Activated B cell treated with CpG ODN at 0.5 μM for 24 hours (primary cell): ENCODE measurements around the gene CALD1. TPM values are rescaled to one million over a fixed set of nuclear protein-coding genes. Genes with fewer than 3 reads are reported as not detected.

Source experiments
- ATAC-seq: fragments of 200-7000 bp; cut with Tn5 transposase; one replicate; pipeline ENCODE4 v1.10.0; 2021; ENCODE audit warnings: low read depth, mild to moderate bottlenecking, moderate library complexity
- CTCF ChIA-PET: fragments of 350-600 bp; sonication (Branson Sonifier 250); formaldehyde crosslinking; loops from one replicate; lab custom pipeline; 2021; ENCODE audit warnings: antibody characterized with exemption; lab: Charles Lee
- POLR2A ChIA-PET: fragments of 350-600 bp; sonication (Branson Sonifier 250); formaldehyde crosslinking; loops from one replicate; lab custom pipeline; 2021; ENCODE audit warnings: antibody characterized with exemption; lab: Charles Lee
- DNase-seq: peaks from one replicate; pipeline ENCODE4 v3.0.0; 2022
- H3K27ac Mint-ChIP-seq: one replicate; pipeline ENCODE4 v1.8.0; 2020; ENCODE audit warnings: mixed read lengths
- H3K27me3 Mint-ChIP-seq: one replicate; pipeline ENCODE4 v1.8.0; 2021; ENCODE audit warnings: mixed read lengths
- H3K36me3 Mint-ChIP-seq: one replicate; pipeline ENCODE4 v1.8.0; 2021; ENCODE audit warnings: low read depth, mixed read lengths
- H3K4me1 Mint-ChIP-seq: one replicate; pipeline ENCODE4 v1.8.0; 2021; ENCODE audit warnings: mixed read lengths
- H3K4me3 Mint-ChIP-seq: one replicate; pipeline ENCODE4 v1.8.0; 2020; ENCODE audit warnings: mild to moderate bottlenecking, mixed read lengths
- H3K9me3 Mint-ChIP-seq: one replicate; pipeline ENCODE4 v1.8.0; 2020; ENCODE audit warnings: mixed read lengths
- CTCF ChIP-seq: fragments of 200-600 bp; IDR thresholded peaks from one replicate; pipeline ENCODE4 v1.8.0; 2022; ENCODE audit warnings: antibody characterized with exemption, mild to moderate bottlenecking
- intact Hi-C: fragments of 100-400 bp; cut with micrococcal nuclease; formaldehyde crosslinking; loops from one replicate; pipeline ENCODE4 v1.15.1; 2024
- total RNA-seq: library from RNA; stranded (reverse); gene quantifications from 2 replicates; pipeline ENCODE4 v1.2.3, GENCODE V29; 2022

CALD1 gene
- total RNA-seq, 1 donor from 2014 or later: 0.33 TPM

- DNase-seq (no peak), ATAC-seq (no peak)
- Mint-ChIP-seq H3K27ac (no peak overlapping the region), H3K9me3 (no peaks in the 10 kb centered on the region), H3K36me3 (no peaks in the 10 kb centered on the region), H3K4me3 (no peak overlapping the region), H3K27me3 (peaks cover 2% of the 10 kb centered on the region), H3K4me1 (no peaks in the 10 kb centered on the region)
- no peak for TF ChIP-seq CTCF
- POLR2A ChIA-PET: no interaction called here
- CTCF ChIA-PET: interaction anchor here (0.6 to 1.7 kb wide), 2 partner anchors 15 to 611 kb away, joined by 3 to 4 read pairs; no protein-coding TSS in a partner anchor
- intact Hi-C loops: no loop called here
These were observed 27.3 kb upstream of the CALD1 start for GRCh38 chr7:134752006-134752760.

DNA sequence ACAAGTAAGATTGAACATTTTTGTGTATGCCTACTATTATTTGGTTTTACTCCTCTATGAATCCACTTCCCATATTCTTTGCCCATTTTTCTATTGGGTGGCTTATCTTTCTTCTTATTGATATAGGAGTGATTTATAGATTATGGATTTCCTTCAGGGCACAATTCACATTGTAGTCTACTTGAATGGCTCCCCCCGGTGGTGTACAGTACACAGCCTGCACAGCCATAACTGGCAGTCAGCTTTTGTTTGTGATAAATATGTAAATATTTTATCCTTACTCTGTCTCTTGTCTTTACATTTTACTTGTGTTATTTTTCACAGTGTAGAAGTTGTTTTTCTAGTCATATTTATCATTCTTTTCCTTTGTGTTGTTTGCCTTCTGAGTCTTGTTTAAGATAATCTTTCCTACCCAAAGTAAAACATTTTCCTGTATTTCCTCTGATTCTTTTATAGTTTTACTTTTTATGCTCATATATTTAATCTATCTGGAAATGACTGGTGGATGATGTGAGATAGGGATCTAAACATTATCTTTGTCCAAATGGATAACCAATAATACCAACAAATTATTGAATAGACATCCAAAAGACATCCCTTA lies 23.9 kb upstream of the CALD1 start:
- CTCF ChIA-PET: interaction anchor here (1.7 kb wide), 1 partner anchor 122 kb away, joined by 3 read pairs; no protein-coding TSS in a partner anchor
- TF ChIP-seq CTCF: no peak
- Mint-ChIP-seq H3K36me3 (no peaks in the 10 kb centered on the region), H3K4me3 (no peak overlapping the region), H3K9me3 (no peaks in the 10 kb centered on the region), H3K27me3 (no peaks in the 10 kb centered on the region), H3K27ac (no peak overlapping the region), H3K4me1 (peaks cover 2% of the 10 kb centered on the region)
- intact Hi-C loops: no loop called here
- POLR2A ChIA-PET: no interaction called here
- no peak for ATAC-seq
- no peak for DNase-seq

DNA sequence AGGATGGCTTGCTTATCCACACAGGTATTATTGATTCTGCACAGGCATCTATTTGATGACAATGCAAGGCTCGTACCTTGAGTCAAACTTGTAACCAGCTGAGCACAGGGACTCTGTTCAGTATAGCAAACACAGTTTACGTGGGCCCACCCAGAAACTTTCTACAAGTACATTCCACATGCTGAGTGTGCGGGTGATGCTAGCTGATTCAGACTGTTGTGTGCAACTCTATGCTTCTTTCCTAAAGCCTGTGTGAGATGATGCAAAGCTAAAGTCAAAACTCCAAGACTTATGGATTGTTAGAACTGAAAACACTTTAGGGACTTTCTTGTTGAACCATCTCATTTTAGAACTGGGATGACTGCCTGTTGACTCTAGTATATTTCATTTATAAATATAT lies 21.5 kb upstream of the CALD1 start:
- no peak for TF ChIP-seq CTCF
- Mint-ChIP-seq H3K27ac (no peak overlapping the region), H3K36me3 (no peaks in the 10 kb centered on the region), H3K9me3 (no peaks in the 10 kb centered on the region), H3K4me3 (no peak overlapping the region), H3K4me1 (peaks cover 9% of the 10 kb centered on the region), H3K27me3 (no peaks in the 10 kb centered on the region)
- DNase-seq (no peak), ATAC-seq (no peak)
- intact Hi-C loops: no loop called here
- POLR2A ChIA-PET: interaction anchor here (0.7 kb wide), 1 partner anchor 123 kb away, joined by 3 read pairs; no protein-coding TSS in a partner anchor
- CTCF ChIA-PET: no interaction called here

DNA sequence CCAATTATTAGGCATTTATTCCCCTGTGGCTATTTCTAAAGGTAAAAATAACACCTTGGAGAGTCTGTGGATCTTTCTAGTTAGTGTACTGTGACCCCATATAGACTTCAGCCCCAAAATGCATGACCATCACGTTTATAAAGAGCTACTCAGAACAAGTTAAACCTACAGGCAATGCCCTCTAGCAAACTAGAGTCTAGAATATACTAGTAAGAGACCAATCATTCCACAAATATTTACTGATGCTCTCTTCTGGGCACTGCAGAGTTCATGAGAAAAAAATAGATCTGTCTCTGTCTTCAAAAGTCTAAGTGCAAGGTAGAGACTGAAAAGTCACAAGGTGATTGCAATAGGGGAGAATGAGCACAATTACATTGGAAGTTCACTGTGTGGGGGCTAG lies 20.5 kb upstream of the CALD1 start:
- CTCF ChIA-PET: interaction anchor here (0.8 kb wide), 1 partner anchor 10 kb away, joined by 3 read pairs; no protein-coding TSS in a partner anchor
- Mint-ChIP-seq H3K4me3 (no peak overlapping the region), H3K27me3 (no peaks in the 10 kb centered on the region), H3K36me3 (no peaks in the 10 kb centered on the region), H3K27ac (no peak overlapping the region), H3K4me1 (peaks cover 9% of the 10 kb centered on the region), H3K9me3 (no peaks in the 10 kb centered on the region)
- no peak for ATAC-seq
- intact Hi-C loops: no loop called here
- DNase-seq: no peak
- POLR2A ChIA-PET: no interaction called here
- TF ChIP-seq CTCF: no peak

DNA sequence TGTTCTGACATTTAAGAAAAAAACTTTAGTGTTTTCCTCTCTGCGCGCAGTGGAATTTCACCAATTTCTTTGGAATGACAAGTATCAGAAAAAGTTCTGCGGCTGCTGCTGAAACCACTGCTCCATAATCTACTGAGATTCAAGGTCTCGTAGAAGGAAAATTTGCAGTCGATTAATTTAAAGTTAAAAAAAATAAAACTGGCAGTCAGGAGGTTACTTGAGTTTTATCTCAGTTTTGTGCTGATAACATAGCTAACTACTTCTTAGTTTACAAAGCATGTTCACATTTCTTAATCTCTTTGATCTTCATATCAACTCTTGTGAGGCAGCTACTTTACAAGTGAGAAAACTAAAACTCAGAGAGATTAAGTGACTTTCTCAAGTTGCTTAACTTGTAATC lies 18.2 kb upstream of the CALD1 start:
- peaks cover 14% of the 10 kb centered on the region for H3K4me1 Mint-ChIP-seq
- ATAC-seq (no peak), DNase-seq (no peak)
- peaks cover 4% of the 10 kb centered on the region for H3K9me3 Mint-ChIP-seq
- H3K36me3 Mint-ChIP-seq: no peaks in the 10 kb centered on the region
- H3K4me3 Mint-ChIP-seq: no peak overlapping the region
- TF ChIP-seq CTCF: no peak
- intact Hi-C loops: loop anchor here (10.0 kb wide), 2 partner anchors 174 to 326 kb away; no protein-coding TSS in a partner anchor
- POLR2A ChIA-PET: no interaction called here
- H3K27ac Mint-ChIP-seq: no peak overlapping the region
- CTCF ChIA-PET: no interaction called here
- H3K27me3 Mint-ChIP-seq: no peaks in the 10 kb centered on the region
